ENCODE measurements around the gene SLC2A11. TPM values are rescaled to one million over a fixed set of nuclear protein-coding genes. Genes with fewer than 3 reads are reported as not detected.
A peak's percentile ranks its signal among the peaks of the same experiment; 100 is the strongest.

Gene SLC2A11
- total and polyA plus RNA-seq, 9 of the 15 experiments (the other 6 are each of a cell fraction or from before 2014, with no cell fraction given), result 0.44 to 2.7 (median 2.1) TPM

DNA sequence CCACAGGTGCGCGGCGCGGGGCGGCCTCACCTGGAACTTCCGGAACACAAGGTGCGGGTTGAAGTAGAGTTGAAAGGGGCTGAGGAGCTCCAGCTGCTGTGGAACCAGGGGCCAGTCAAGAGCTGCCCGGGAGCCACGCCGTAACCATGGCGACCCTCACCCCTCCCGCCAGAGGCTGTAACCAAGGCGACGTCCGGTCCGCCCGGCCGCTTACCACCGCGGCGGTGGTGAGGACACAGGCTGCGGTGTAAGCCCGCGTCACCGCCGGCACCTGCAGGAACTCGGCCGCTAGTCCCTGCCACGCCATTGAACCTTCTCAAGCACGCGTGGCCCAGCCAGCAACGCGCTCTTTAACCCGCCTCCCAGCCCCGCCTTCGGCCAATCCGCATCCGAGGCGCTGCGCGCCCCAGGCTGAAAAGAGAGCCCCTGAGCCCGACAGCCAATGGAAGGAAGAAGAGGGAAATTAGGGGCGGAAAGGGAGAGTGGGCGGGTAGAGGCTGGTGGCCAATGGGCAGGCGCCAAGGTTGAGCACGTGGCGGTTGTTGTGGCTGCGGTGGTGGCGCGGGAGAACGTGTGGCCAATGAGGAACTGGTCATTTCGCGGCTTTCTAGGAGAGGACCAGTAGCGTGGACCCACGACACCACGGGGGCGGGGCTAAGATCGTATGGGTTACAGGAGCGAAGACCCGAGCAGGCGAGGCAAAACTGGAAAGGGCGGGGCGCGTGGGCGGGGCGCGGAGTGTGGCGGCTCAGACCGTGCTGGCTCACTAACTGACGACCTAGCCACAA, 18.8 kb upstream of the SLC2A11 start, which contains the start of gene DERL3 (continued):
- TF ChIP-seq, protein P1, sequence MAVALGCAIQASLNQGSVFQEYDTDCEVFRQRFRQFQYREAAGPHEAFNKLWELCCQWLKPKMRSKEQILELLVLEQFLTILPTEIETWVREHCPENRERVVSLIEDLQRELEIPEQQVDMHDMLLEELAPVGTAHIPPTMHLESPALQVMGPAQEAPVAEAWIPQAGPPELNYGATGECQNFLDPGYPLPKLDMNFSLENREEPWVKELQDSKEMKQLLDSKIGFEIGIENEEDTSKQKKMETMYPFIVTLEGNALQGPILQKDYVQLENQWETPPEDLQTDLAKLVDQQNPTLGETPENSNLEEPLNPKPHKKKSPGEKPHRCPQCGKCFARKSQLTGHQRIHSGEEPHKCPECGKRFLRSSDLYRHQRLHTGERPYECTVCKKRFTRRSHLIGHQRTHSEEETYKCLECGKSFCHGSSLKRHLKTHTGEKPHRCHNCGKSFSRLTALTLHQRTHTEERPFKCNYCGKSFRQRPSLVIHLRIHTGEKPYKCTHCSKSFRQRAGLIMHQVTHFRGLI (CRISPR knock-in tag; IDR thresholded peaks at IDR 0.05), result no peak
- TF ChIP-seq TFAM (CRISPR knock-in tag; conservative IDR thresholded peaks at IDR 0.05) (no peak), PHB (CRISPR knock-in tag; IDR thresholded peaks at IDR 0.05) (no peak), CREM (IDR thresholded peaks at IDR 0.05; ENCODE audit: low read depth) (peak; percentile 85), PHF21A (IDR thresholded peaks at IDR 0.05; ENCODE audit: borderline replicate concordance, low read depth) (no peak), KLF13 (tag; IDR thresholded peaks at IDR 0.05; ENCODE audit: borderline replicate concordance, low read depth) (peak; percentile 10; the same call in 1 of the 2 replicates), RBM17 (IDR thresholded peaks at IDR 0.05; ENCODE audit: borderline replicate concordance, low read depth, low read length) (no peak), NR3C1 (CRISPR knock-in tag; IDR thresholded peaks at IDR 0.05) (peak; percentile 83; the same call in 1 of the 2 replicates), RBM22 (IDR thresholded peaks at IDR 0.05; ENCODE audit: low read depth, low read length, poor library complexity, severe bottlenecking) (peak; percentile 97), GABPA (tag; conservative IDR thresholded peaks at IDR 0.05; ENCODE audit: low read depth) (0 out of 2 replicates have a peak, but pooled peaks have one; percentile 15)
- TF ChIP-seq, protein P2, sequence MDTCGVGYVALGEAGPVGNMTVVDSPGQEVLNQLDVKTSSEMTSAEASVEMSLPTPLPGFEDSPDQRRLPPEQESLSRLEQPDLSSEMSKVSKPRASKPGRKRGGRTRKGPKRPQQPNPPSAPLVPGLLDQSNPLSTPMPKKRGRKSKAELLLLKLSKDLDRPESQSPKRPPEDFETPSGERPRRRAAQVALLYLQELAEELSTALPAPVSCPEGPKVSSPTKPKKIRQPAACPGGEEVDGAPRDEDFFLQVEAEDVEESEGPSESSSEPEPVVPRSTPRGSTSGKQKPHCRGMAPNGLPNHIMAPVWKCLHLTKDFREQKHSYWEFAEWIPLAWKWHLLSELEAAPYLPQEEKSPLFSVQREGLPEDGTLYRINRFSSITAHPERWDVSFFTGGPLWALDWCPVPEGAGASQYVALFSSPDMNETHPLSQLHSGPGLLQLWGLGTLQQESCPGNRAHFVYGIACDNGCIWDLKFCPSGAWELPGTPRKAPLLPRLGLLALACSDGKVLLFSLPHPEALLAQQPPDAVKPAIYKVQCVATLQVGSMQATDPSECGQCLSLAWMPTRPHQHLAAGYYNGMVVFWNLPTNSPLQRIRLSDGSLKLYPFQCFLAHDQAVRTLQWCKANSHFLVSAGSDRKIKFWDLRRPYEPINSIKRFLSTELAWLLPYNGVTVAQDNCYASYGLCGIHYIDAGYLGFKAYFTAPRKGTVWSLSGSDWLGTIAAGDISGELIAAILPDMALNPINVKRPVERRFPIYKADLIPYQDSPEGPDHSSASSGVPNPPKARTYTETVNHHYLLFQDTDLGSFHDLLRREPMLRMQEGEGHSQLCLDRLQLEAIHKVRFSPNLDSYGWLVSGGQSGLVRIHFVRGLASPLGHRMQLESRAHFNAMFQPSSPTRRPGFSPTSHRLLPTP (IDR thresholded peaks at IDR 0.05; ENCODE audit: borderline replicate concordance, extremely low read depth, insufficient read length), result no peak
- TF ChIP-seq, protein P3, sequence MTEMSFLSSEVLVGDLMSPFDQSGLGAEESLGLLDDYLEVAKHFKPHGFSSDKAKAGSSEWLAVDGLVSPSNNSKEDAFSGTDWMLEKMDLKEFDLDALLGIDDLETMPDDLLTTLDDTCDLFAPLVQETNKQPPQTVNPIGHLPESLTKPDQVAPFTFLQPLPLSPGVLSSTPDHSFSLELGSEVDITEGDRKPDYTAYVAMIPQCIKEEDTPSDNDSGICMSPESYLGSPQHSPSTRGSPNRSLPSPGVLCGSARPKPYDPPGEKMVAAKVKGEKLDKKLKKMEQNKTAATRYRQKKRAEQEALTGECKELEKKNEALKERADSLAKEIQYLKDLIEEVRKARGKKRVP (CRISPR knock-in tag; IDR thresholded peaks at IDR 0.05), result no peak
- TF ChIP-seq, protein P4, sequence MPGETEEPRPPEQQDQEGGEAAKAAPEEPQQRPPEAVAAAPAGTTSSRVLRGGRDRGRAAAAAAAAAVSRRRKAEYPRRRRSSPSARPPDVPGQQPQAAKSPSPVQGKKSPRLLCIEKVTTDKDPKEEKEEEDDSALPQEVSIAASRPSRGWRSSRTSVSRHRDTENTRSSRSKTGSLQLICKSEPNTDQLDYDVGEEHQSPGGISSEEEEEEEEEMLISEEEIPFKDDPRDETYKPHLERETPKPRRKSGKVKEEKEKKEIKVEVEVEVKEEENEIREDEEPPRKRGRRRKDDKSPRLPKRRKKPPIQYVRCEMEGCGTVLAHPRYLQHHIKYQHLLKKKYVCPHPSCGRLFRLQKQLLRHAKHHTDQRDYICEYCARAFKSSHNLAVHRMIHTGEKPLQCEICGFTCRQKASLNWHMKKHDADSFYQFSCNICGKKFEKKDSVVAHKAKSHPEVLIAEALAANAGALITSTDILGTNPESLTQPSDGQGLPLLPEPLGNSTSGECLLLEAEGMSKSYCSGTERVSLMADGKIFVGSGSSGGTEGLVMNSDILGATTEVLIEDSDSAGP (CRISPR knock-in tag; IDR thresholded peaks at IDR 0.05), result 0 out of 2 replicates have a peak, but pooled peaks have one; percentile 28
- TF ChIP-seq, protein P5, sequence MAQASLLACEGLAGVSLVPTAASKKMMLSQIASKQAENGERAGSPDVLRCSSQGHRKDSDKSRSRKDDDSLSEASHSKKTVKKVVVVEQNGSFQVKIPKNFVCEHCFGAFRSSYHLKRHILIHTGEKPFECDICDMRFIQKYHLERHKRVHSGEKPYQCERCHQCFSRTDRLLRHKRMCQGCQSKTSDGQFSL (CRISPR knock-in tag; IDR thresholded peaks at IDR 0.05), result no peak
- TF ChIP-seq, protein P5 (tag; IDR thresholded peaks at IDR 0.05), result no peak
- TF ChIP-seq, protein P6, sequence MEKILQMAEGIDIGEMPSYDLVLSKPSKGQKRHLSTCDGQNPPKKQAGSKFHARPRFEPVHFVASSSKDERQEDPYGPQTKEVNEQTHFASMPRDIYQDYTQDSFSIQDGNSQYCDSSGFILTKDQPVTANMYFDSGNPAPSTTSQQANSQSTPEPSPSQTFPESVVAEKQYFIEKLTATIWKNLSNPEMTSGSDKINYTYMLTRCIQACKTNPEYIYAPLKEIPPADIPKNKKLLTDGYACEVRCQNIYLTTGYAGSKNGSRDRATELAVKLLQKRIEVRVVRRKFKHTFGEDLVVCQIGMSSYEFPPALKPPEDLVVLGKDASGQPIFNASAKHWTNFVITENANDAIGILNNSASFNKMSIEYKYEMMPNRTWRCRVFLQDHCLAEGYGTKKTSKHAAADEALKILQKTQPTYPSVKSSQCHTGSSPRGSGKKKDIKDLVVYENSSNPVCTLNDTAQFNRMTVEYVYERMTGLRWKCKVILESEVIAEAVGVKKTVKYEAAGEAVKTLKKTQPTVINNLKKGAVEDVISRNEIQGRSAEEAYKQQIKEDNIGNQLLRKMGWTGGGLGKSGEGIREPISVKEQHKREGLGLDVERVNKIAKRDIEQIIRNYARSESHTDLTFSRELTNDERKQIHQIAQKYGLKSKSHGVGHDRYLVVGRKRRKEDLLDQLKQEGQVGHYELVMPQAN (IDR thresholded peaks at IDR 0.05; ENCODE audit: borderline replicate concordance), result peak; percentile 97
